ENCODE results near the gene MARCOL. TPM values are rescaled to one million over a fixed set of nuclear protein-coding genes. Genes with fewer than 3 reads are reported as not detected.

MARCOL gene
- total RNA-seq, 1 experiment from 2014 or later = not detected

DNA sequence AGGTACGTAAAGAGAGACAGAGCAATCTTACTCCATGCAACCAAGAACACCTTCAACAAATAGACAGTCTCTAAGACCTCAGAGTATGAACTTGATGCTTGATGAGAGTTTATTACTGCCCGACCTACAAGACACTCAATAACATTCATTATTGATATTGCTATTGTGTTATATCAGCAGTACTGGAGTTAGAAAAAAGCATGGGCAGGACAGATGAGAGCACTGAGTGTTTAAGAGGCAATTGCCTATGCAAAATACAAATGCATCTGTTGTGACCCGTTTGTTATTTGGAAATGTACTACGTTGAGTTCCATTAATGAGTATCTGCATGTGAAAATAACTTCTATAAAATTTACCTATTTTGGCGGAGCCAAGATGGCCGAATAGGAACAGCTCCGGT, 8.1 kb upstream of the MARCOL start:
- H3K4me1 ChIP-seq (replicated peaks; ENCODE audit: insufficient read depth) = no peaks in the 10 kb centered on the region
- ChIA-PET CTCF (no interaction called here), POLR2A (ENCODE audit: unreplicated experiment) (no interaction called here)
- H4K20me1 ChIP-seq (ENCODE audit: insufficient read depth) = no peaks in the 10 kb centered on the region
- peak overlapping the region; percentile 53 for H3K4me3 ChIP-seq
- no peaks in the 10 kb centered on the region for H3K27me3 ChIP-seq (ENCODE audit: insufficient read depth, low read depth)
- H3K4me2 ChIP-seq = peak overlapping the region; percentile 64
- no peaks in the 10 kb centered on the region for H3K79me2 ChIP-seq (ENCODE audit: low read depth)
- peak overlapping the region; percentile 80 for H2AFZ ChIP-seq
- no peaks in the 10 kb centered on the region for H3K9me3 ChIP-seq (ENCODE audit: insufficient read depth, low read depth)
- H3K36me3 ChIP-seq (ENCODE audit: low read depth) = no peaks in the 10 kb centered on the region
- H3K9me2 ChIP-seq (ENCODE audit: insufficient read depth) = no peaks in the 10 kb centered on the region
- BruUV-seq (replicated peaks) = no TSS peak
- no peak overlapping the region for H3K27ac ChIP-seq
- TF ChIP-seq, protein P1, sequence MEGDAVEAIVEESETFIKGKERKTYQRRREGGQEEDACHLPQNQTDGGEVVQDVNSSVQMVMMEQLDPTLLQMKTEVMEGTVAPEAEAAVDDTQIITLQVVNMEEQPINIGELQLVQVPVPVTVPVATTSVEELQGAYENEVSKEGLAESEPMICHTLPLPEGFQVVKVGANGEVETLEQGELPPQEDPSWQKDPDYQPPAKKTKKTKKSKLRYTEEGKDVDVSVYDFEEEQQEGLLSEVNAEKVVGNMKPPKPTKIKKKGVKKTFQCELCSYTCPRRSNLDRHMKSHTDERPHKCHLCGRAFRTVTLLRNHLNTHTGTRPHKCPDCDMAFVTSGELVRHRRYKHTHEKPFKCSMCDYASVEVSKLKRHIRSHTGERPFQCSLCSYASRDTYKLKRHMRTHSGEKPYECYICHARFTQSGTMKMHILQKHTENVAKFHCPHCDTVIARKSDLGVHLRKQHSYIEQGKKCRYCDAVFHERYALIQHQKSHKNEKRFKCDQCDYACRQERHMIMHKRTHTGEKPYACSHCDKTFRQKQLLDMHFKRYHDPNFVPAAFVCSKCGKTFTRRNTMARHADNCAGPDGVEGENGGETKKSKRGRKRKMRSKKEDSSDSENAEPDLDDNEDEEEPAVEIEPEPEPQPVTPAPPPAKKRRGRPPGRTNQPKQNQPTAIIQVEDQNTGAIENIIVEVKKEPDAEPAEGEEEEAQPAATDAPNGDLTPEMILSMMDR (conservative IDR thresholded peaks at IDR 0.05) = no peak
- no peak for TF ChIP-seq EZH2 (IDR thresholded peaks at IDR 0.05; ENCODE audit: low read depth)
- intact Hi-C loops (cut with micrococcal nuclease; ENCODE audit: unreplicated experiment) = no loop called here
- H3F3A ChIP-seq (ENCODE audit: insufficient read depth, low read depth) = no peaks in the 10 kb centered on the region
- DNase-seq = no peak

DNA sequence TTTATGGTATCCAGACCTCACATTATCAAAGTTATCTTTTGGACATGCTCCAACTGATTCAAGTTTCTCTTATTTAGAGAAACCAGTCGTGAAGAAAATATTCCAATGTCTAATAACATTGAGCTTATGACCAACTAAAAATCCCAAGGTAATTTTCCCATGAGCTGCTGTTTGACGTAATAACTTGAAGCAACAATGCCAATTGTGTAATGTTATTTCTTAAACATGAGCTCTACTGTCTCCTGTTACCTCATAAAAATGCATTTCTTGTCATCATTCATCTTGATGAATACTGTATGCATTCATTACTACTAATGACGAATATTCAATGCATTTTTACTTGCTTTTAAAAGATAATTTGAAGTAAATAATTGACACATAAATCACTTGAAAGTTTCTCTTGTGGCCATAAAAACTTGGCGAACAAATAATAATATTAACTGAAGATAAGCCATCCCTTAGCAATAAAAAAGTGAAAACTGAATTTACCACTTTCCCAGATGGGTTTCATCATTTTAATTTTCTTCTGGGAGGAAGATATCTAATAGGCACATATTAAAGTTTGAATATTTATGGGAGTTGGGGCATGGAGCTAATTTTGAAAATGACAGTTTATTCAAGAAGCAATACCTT, 424 bp upstream of the MARCOL start:
- TF ChIP-seq EZH2 (IDR thresholded peaks at IDR 0.05; ENCODE audit: low read depth) = no peak
- TF ChIP-seq, protein P1 (conservative IDR thresholded peaks at IDR 0.05) = no peak
- Histone ChIP-seq H2AFZ (no peak overlapping the region), H3K36me3 (ENCODE audit: low read depth) (no peaks in the 10 kb centered on the region), H3K27ac (no peak overlapping the region), H3K9me2 (ENCODE audit: insufficient read depth) (no peaks in the 10 kb centered on the region; the same call in 1 of the 2 replicates), H3F3A (ENCODE audit: insufficient read depth, low read depth) (no peaks in the 10 kb centered on the region), H3K4me1 (replicated peaks; ENCODE audit: insufficient read depth) (no peaks in the 10 kb centered on the region), H3K4me3 (no peak overlapping the region), H3K79me2 (ENCODE audit: low read depth) (no peaks in the 10 kb centered on the region), H3K9me3 (ENCODE audit: insufficient read depth, low read depth) (no peaks in the 10 kb centered on the region), H3K27me3 (ENCODE audit: insufficient read depth, low read depth) (no peaks in the 10 kb centered on the region), H3K4me2 (no peak overlapping the region), H4K20me1 (ENCODE audit: insufficient read depth) (no peaks in the 10 kb centered on the region)
- ChIA-PET POLR2A (ENCODE audit: unreplicated experiment) (no interaction called here), CTCF (no interaction called here)
- no peak for DNase-seq
- intact Hi-C loops (cut with micrococcal nuclease; ENCODE audit: unreplicated experiment) = no loop called here
- no TSS peak for BruUV-seq (replicated peaks)

DNA sequence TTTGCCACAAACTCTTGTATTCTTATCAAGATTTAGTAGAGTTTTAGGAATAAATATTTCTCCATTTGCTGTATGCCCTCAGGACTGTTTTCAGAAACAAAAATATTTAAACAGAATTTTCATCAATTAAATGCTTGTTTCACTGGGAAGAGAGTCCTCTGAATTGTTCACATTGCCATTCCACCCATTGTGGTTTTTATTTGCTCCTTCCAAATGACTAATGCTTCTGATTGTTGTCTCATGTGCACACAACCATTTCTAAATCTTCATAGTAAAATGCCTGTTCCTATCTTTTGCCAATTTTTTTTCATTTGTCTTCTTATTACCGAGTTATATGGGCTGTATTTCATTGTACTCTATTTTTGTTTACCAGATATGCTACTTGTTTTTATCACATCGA, 10.6 kb downstream of the MARCOL start:
- DNase-seq = no peak
- H3K79me2 ChIP-seq (ENCODE audit: low read depth) = no peaks in the 10 kb centered on the region
- ChIA-PET POLR2A (ENCODE audit: unreplicated experiment) (no interaction called here), CTCF (no interaction called here)
- H4K20me1 ChIP-seq (ENCODE audit: insufficient read depth) = no peaks in the 10 kb centered on the region
- H3K4me1 ChIP-seq (replicated peaks; ENCODE audit: insufficient read depth) = no peaks in the 10 kb centered on the region
- 0 out of 2 replicates have a peak, but pooled peaks cover 3% of the 10 kb centered on the region for H3K9me2 ChIP-seq (ENCODE audit: insufficient read depth)
- intact Hi-C loops (cut with micrococcal nuclease; ENCODE audit: unreplicated experiment) = no loop called here
- no peak overlapping the region for H3K27ac ChIP-seq
- H3K4me2 ChIP-seq = no peak overlapping the region
- no peaks in the 10 kb centered on the region for H3K27me3 ChIP-seq (ENCODE audit: insufficient read depth, low read depth)
- TF ChIP-seq EZH2 (IDR thresholded peaks at IDR 0.05; ENCODE audit: low read depth) = no peak
- TF ChIP-seq, protein P1 (conservative IDR thresholded peaks at IDR 0.05) = no peak
- no peaks in the 10 kb centered on the region for H3K9me3 ChIP-seq (ENCODE audit: insufficient read depth, low read depth)
- no peak overlapping the region for H3K4me3 ChIP-seq
- no TSS peak for BruUV-seq (replicated peaks)
- no peaks in the 10 kb centered on the region for H3K36me3 ChIP-seq (ENCODE audit: low read depth)
- H2AFZ ChIP-seq = no peak overlapping the region; the same call in 1 of the 2 replicates
- H3F3A ChIP-seq (ENCODE audit: insufficient read depth, low read depth) = no peaks in the 10 kb centered on the region

Measured in PC-9 (cell line).